Prostate gland (tissue), 2 donors: ENCODE results near the gene SUSD2.

Source experiments
- CTCF ChIP-seq, 4 experiments: fragments of 200-600 bp in 2 of 4; fragments of 450-650 bp in 2 of 4; sonication (generic) in 2 of 4; IDR thresholded peaks; 1 replicate in 3 of 4; 2 replicates in 1 of 4; pipeline ENCODE4 v1.5.1; 2016 to 2019; ENCODE audit warnings: antibody characterized with exemption in 4 of 4, mild to moderate bottlenecking in 2 of 4, moderate library complexity in 2 of 4
- POLR2A ChIP-seq: fragments of 450-650 bp; IDR thresholded peaks from one replicate; pipeline ENCODE4 v1.6.1; 2016; ENCODE audit warnings: antibody characterized with exemption, mild to moderate bottlenecking

- TF ChIP-seq CTCF (IDR thresholded peaks at IDR 0.05) (no peak), POLR2A (no peak)
These were observed at the start of gene SUSD2 for GRCh38 chr22:24181088-24181995.
